Activated T-cell treated with anti-CD3 and anti-CD28 coated beads, Interleukin-2, amount 50 U/mL, for 4 hours (primary cell): ENCODE data around the gene SPTAN1. TPM values are rescaled to one million over a fixed set of nuclear protein-coding genes. Genes with fewer than 3 reads are reported as not detected.

Source experiments
- ATAC-seq, 2 donors: fragments of 200-7000 bp; cut with Tn5 transposase; one replicate each; pipeline ENCODE4 v1.10.0; 2021
- DNase-seq: peaks from one replicate; pipeline ENCODE4 v3.0.0-alpha.2; 2020
- H3K27me3 Mint-ChIP-seq: one replicate; pipeline ENCODE4 v1.8.0; 2021; ENCODE audit warnings: low read depth, mixed read lengths
- H3K36me3 Mint-ChIP-seq: one replicate; pipeline ENCODE4 v1.8.0; 2022; ENCODE audit warnings: mixed read lengths; ENCODE audit not compliant: insufficient read depth
- H3K4me1 Mint-ChIP-seq: one replicate; pipeline ENCODE4 v1.8.0; 2021; ENCODE audit warnings: low read depth, mixed read lengths
- H3K4me3 Mint-ChIP-seq: one replicate; pipeline ENCODE4 v1.8.0; 2021; ENCODE audit warnings: mild to moderate bottlenecking, moderate library complexity, mixed read lengths
- H3K9me3 Mint-ChIP-seq: one replicate; pipeline ENCODE4 v1.8.0; 2021; ENCODE audit warnings: mixed read lengths
- total RNA-seq, 3 donors: library from RNA; stranded (reverse); gene quantifications; one replicate each; pipeline ENCODE4 v1.2.1, GENCODE V29; 2021

SPTAN1 gene
- total RNA-seq, 3 donors from 2014 or later = 110 to 132 (median 118) TPM

- Mint-ChIP-seq H3K36me3 (peaks cover 46% of the 10 kb centered on the region), H3K4me3 (no peak overlapping the region), H3K27me3 (no peaks in the 10 kb centered on the region), H3K4me1 (peaks cover 5% of the 10 kb centered on the region), H3K9me3 (no peaks in the 10 kb centered on the region)
- DNase-seq (no peak), ATAC-seq (no peak)
Measured at GRCh38 chr9:128540634-128541360, 11.6 kb upstream of the SPTAN1 start.

- DNase-seq (no peak), ATAC-seq (no peak)
- peaks cover 22% of the 10 kb centered on the region for H3K4me1 Mint-ChIP-seq
- peaks cover 10% of the 10 kb centered on the region for H3K36me3 Mint-ChIP-seq
- no peak overlapping the region for H3K4me3 Mint-ChIP-seq
- H3K27me3 Mint-ChIP-seq = no peaks in the 10 kb centered on the region
- no peaks in the 10 kb centered on the region for H3K9me3 Mint-ChIP-seq
Measured at GRCh38 chr9:128546504-128546903, 5.9 kb upstream of the SPTAN1 start.

GRCh38 chr9:128548876-128549275, 3.5 kb upstream of the SPTAN1 start:
- Mint-ChIP-seq H3K36me3 (no peaks in the 10 kb centered on the region), H3K4me3 (no peak overlapping the region), H3K4me1 (peaks cover 27% of the 10 kb centered on the region), H3K9me3 (no peaks in the 10 kb centered on the region), H3K27me3 (no peaks in the 10 kb centered on the region)
- ATAC-seq (no peak), DNase-seq (no peak)

- Mint-ChIP-seq H3K27me3 (no peaks in the 10 kb centered on the region), H3K36me3 (no peaks in the 10 kb centered on the region), H3K4me1 (peaks cover 27% of the 10 kb centered on the region), H3K4me3 (peak overlapping the region; percentile 52), H3K9me3 (no peaks in the 10 kb centered on the region)
- ATAC-seq (peak; percentile 32 to 33), DNase-seq (no peak)
Measured at GRCh38 chr9:128550226-128550625, 2.2 kb upstream of the SPTAN1 start.

- Mint-ChIP-seq H3K27me3 (no peaks in the 10 kb centered on the region), H3K36me3 (no peaks in the 10 kb centered on the region), H3K9me3 (no peaks in the 10 kb centered on the region), H3K4me3 (peak overlapping the region; percentile 89), H3K4me1 (peaks cover 27% of the 10 kb centered on the region)
- no peak for DNase-seq
- no peak for ATAC-seq
Measured at GRCh38 chr9:128550770-128551656, 1.4 kb upstream of the SPTAN1 start.

- H3K9me3 Mint-ChIP-seq = no peaks in the 10 kb centered on the region
- DNase-seq (no peak), ATAC-seq (no peak)
- H3K4me1 Mint-ChIP-seq = peaks cover 34% of the 10 kb centered on the region
- peak overlapping the region; percentile 89 for H3K4me3 Mint-ChIP-seq
- no peaks in the 10 kb centered on the region for H3K36me3 Mint-ChIP-seq
- no peaks in the 10 kb centered on the region for H3K27me3 Mint-ChIP-seq
Measured at GRCh38 chr9:128551657-128552152, 682 bp upstream of the SPTAN1 start.

- DNase-seq (peak; percentile 38), ATAC-seq (peak; percentile 28)
- H3K27me3 Mint-ChIP-seq = no peaks in the 10 kb centered on the region
- peaks cover 43% of the 10 kb centered on the region for H3K4me1 Mint-ChIP-seq
- no peak overlapping the region for H3K4me3 Mint-ChIP-seq
- H3K9me3 Mint-ChIP-seq = no peaks in the 10 kb centered on the region
- H3K36me3 Mint-ChIP-seq = no peaks in the 10 kb centered on the region
Measured at GRCh38 chr9:128552744-128553440, 505 bp downstream of the SPTAN1 start.

- Mint-ChIP-seq H3K36me3 (no peaks in the 10 kb centered on the region), H3K4me1 (peaks cover 51% of the 10 kb centered on the region), H3K9me3 (no peaks in the 10 kb centered on the region), H3K27me3 (no peaks in the 10 kb centered on the region), H3K4me3 (no peak overlapping the region)
- ATAC-seq (no peak), DNase-seq (no peak)
Measured at GRCh38 chr9:128553728-128554127, 1.3 kb downstream of the SPTAN1 start.

GRCh38 chr9:128554155-128554862, 1.9 kb downstream of the SPTAN1 start:
- no peaks in the 10 kb centered on the region for H3K36me3 Mint-ChIP-seq
- H3K4me3 Mint-ChIP-seq = no peak overlapping the region
- ATAC-seq (no peak), DNase-seq (peak; percentile 10)
- H3K9me3 Mint-ChIP-seq = no peaks in the 10 kb centered on the region
- peaks cover 57% of the 10 kb centered on the region for H3K4me1 Mint-ChIP-seq
- no peaks in the 10 kb centered on the region for H3K27me3 Mint-ChIP-seq

GRCh38 chr9:128555180-128555721, 2.9 kb downstream of the SPTAN1 start:
- no peak overlapping the region for H3K4me3 Mint-ChIP-seq
- DNase-seq = no peak
- no peak for ATAC-seq
- no peaks in the 10 kb centered on the region for H3K27me3 Mint-ChIP-seq
- H3K36me3 Mint-ChIP-seq = no peaks in the 10 kb centered on the region
- no peaks in the 10 kb centered on the region for H3K9me3 Mint-ChIP-seq
- peaks cover 48% of the 10 kb centered on the region for H3K4me1 Mint-ChIP-seq

GRCh38 chr9:128556276-128556675, 3.9 kb downstream of the SPTAN1 start:
- H3K9me3 Mint-ChIP-seq = no peaks in the 10 kb centered on the region
- ATAC-seq (no peak), DNase-seq (no peak)
- no peaks in the 10 kb centered on the region for H3K27me3 Mint-ChIP-seq
- H3K36me3 Mint-ChIP-seq = no peaks in the 10 kb centered on the region
- H3K4me1 Mint-ChIP-seq = peaks cover 38% of the 10 kb centered on the region
- H3K4me3 Mint-ChIP-seq = peak overlapping the region; percentile 19

- ATAC-seq = no peak
Measured at GRCh38 chr9:128556926-128557634, 4.7 kb downstream of the SPTAN1 start.

More at GRCh38 chr9:128556926-128557634, 4.7 kb downstream of the SPTAN1 start:
- no peak for DNase-seq
- Mint-ChIP-seq H3K36me3 (peaks cover 3% of the 10 kb centered on the region), H3K27me3 (no peaks in the 10 kb centered on the region), H3K4me1 (peaks cover 34% of the 10 kb centered on the region), H3K9me3 (no peaks in the 10 kb centered on the region), H3K4me3 (no peak overlapping the region)
